OCI-LY1 (cell line): ENCODE data around the gene TMEM207.

Experiments
- H2AFZ ChIP-seq: fragments of 200-600 bp; sonication (generic), shearing (Covaris generic); 2 replicates; pipeline ENCODE4 v1.6.0; 2014; ENCODE audit warnings: antibody characterized with exemption, mild to moderate bottlenecking, low read length
- H3F3A ChIP-seq: fragments of 200-600 bp; sonication (generic), shearing (Covaris generic); 2 replicates; pipeline ENCODE4 v1.6.0; 2014; ENCODE audit warnings: mild to moderate bottlenecking, antibody characterized with exemption, low read length, moderate library complexity; ENCODE audit not compliant: insufficient read depth
- H3K27ac ChIP-seq: fragments of 200-600 bp; sonication (generic); 2 replicates; pipeline ENCODE4 v1.5.1; 2014; ENCODE audit warnings: low read length, mixed run types, mild to moderate bottlenecking, low read depth; ENCODE audit not compliant: poor library complexity, severe bottlenecking
- H3K27me3 ChIP-seq: fragments of 200-600 bp; sonication (generic); 2 replicates; pipeline ENCODE4 v1.6.0; 2014; ENCODE audit warnings: antibody characterized with exemption, mild to moderate bottlenecking, low read length, moderate library complexity; ENCODE audit not compliant: insufficient read depth
- H3K36me3 ChIP-seq: fragments of 200-600 bp; sonication (generic); 2 replicates; pipeline ENCODE4 v1.6.1; 2014; ENCODE audit warnings: mild to moderate bottlenecking, antibody characterized with exemption, low read length, moderate library complexity, mixed read lengths; ENCODE audit not compliant: insufficient read depth
- H3K4me1 ChIP-seq: fragments of 200-600 bp; sonication (generic); 2 replicates; pipeline ENCODE4 v1.5.1; 2014; ENCODE audit warnings: mild to moderate bottlenecking, low read length, moderate library complexity; ENCODE audit not compliant: insufficient read depth, severe bottlenecking
- H3K4me2 ChIP-seq: fragments of 200-600 bp; sonication (generic), shearing (Covaris generic); 2 replicates; pipeline ENCODE4 v1.6.1; 2014; ENCODE audit warnings: low read length
- H3K4me3 ChIP-seq: fragments of 200-600 bp; sonication (generic); 2 replicates; pipeline ENCODE4 v1.5.1; 2014; ENCODE audit warnings: low read length, low read depth, mild to moderate bottlenecking, mixed read lengths; ENCODE audit not compliant: poor library complexity, severe bottlenecking
- H3K79me2 ChIP-seq: fragments of 200-600 bp; shearing (Covaris generic); 2 replicates; pipeline ENCODE4 v1.6.1; 2016; ENCODE audit warnings: mixed run types, low read length, mixed read lengths; ENCODE audit not compliant: insufficient read depth
- H3K9ac ChIP-seq: fragments of 200-600 bp; sonication (generic), shearing (Covaris generic); 2 replicates; pipeline ENCODE4 v1.6.1; 2014; ENCODE audit warnings: mild to moderate bottlenecking, low read length, mixed read lengths
- H3K9me2 ChIP-seq: fragments of 200-600 bp; sonication (generic), shearing (Covaris generic); 2 replicates; pipeline ENCODE4 v1.6.1; 2014; ENCODE audit warnings: low read depth, mild to moderate bottlenecking, low read length, mixed read lengths
- H3K9me3 ChIP-seq: fragments of 200-600 bp; shearing (Covaris generic); 2 replicates; pipeline ENCODE4 v1.6.1; 2014; ENCODE audit warnings: low read length, mixed read lengths
- H4K20me1 ChIP-seq: fragments of 200-600 bp; sonication (generic), shearing (Covaris generic); 2 replicates; pipeline ENCODE4 v1.6.0; 2016; ENCODE audit warnings: mild to moderate bottlenecking, low read length; ENCODE audit not compliant: insufficient read depth
- CTCF ChIP-seq: fragments of 200-600 bp; sonication (generic), shearing (Covaris generic); IDR thresholded peaks from 2 replicates; pipeline ENCODE4 v1.5.1; 2017; ENCODE audit warnings: mild to moderate bottlenecking, antibody characterized with exemption, low read length, moderate library complexity, mixed read lengths
- EZH2 ChIP-seq: fragments of 200-600 bp; sonication (generic), shearing (Covaris generic); IDR thresholded peaks from 2 replicates; pipeline ENCODE4 v1.8.0; 2017; ENCODE audit warnings: borderline replicate concordance, mixed run types, mild to moderate bottlenecking, antibody characterized with exemption, low read length, moderate library complexity, mixed read lengths

TMEM207 gene

GRCh38 chr3:190455828-190456227 lies 6.1 kb upstream of the TMEM207 start:
- Histone ChIP-seq H3F3A (no peaks in the 10 kb centered on the region), H3K27ac (no peak overlapping the region), H3K9me2 (no peaks in the 10 kb centered on the region), H3K9ac (no peak overlapping the region), H3K4me2 (no peak overlapping the region), H3K79me2 (no peaks in the 10 kb centered on the region), H3K9me3 (no peaks in the 10 kb centered on the region), H2AFZ (no peak overlapping the region), H3K36me3 (no peaks in the 10 kb centered on the region), H3K4me1 (no peaks in the 10 kb centered on the region), H4K20me1 (no peaks in the 10 kb centered on the region), H3K4me3 (no peak overlapping the region), H3K27me3 (no peaks in the 10 kb centered on the region)
- TF ChIP-seq CTCF (no peak), EZH2 (no peak)

DNA sequence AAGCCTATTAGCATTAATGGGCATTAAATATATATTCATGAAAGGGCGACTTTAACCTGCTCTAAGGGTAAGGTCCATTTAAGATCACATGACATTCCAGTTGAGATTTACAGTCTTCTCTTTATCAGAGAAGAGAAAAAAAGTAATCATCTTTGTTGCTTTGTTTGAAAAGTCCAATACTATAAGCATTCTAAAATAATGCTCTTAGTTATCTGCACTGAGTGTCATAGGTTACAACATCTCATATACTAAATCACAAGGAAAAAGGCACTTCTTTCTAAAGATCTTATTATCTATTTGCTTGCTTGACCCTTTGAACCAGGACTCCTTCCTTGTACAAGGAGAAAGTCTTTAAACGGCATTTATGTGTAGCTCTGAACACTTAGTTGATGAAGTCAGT lies 1.4 kb downstream of the TMEM207 start:
- no peak overlapping the region for H3K9ac ChIP-seq
- TF ChIP-seq EZH2 (no peak), CTCF (no peak)
- H3K9me3 ChIP-seq = no peaks in the 10 kb centered on the region
- no peak overlapping the region for H3K4me3 ChIP-seq
- H3K27me3 ChIP-seq = no peaks in the 10 kb centered on the region
- H3K4me2 ChIP-seq = no peak overlapping the region
- no peaks in the 10 kb centered on the region for H3K9me2 ChIP-seq
- H2AFZ ChIP-seq = no peak overlapping the region
- H3K4me1 ChIP-seq = no peaks in the 10 kb centered on the region
- H4K20me1 ChIP-seq = no peaks in the 10 kb centered on the region
- H3F3A ChIP-seq = no peaks in the 10 kb centered on the region
- no peak overlapping the region for H3K27ac ChIP-seq
- no peaks in the 10 kb centered on the region for H3K79me2 ChIP-seq
- H3K36me3 ChIP-seq = no peaks in the 10 kb centered on the region

GRCh38 chr3:190446573-190447279 lies 3.0 kb downstream of the TMEM207 start:
- no peak overlapping the region for H3K4me3 ChIP-seq
- no peak overlapping the region for H2AFZ ChIP-seq
- H3K79me2 ChIP-seq = no peaks in the 10 kb centered on the region
- H3K27ac ChIP-seq = no peak overlapping the region
- no peaks in the 10 kb centered on the region for H4K20me1 ChIP-seq
- H3K4me1 ChIP-seq = no peaks in the 10 kb centered on the region
- TF ChIP-seq CTCF (no peak), EZH2 (no peak)
- no peaks in the 10 kb centered on the region for H3F3A ChIP-seq
- no peak overlapping the region for H3K4me2 ChIP-seq
- H3K9me3 ChIP-seq = no peaks in the 10 kb centered on the region
- H3K36me3 ChIP-seq = no peaks in the 10 kb centered on the region
- no peaks in the 10 kb centered on the region for H3K9me2 ChIP-seq
- no peak overlapping the region for H3K9ac ChIP-seq
- no peaks in the 10 kb centered on the region for H3K27me3 ChIP-seq
